HFFc6 (cell line): ENCODE measurements around the gene CYP3A5. TPM values are rescaled to one million over a fixed set of nuclear protein-coding genes. Genes with fewer than 3 reads are reported as not detected.

ENCODE experiments used
- DNase-seq: peaks from one replicate; pipeline ENCODE4 v3.0.0-alpha.2; 2018
- H3K27ac Mint-ChIP-seq: 2 replicates; pipeline ENCODE4 v1.8.0; 2020; ENCODE audit warnings: mild to moderate bottlenecking, mixed read lengths
- H3K27me3 Mint-ChIP-seq: 2 replicates; pipeline ENCODE4 v1.8.0; 2021; ENCODE audit warnings: mild to moderate bottlenecking, moderate library complexity, mixed read lengths; ENCODE audit not compliant: insufficient read depth
- H3K36me3 Mint-ChIP-seq: 2 replicates; pipeline ENCODE4 v1.8.0; 2021; ENCODE audit warnings: low read depth, mixed read lengths
- H3K4me1 Mint-ChIP-seq: 2 replicates; pipeline ENCODE4 v1.8.0; 2020; ENCODE audit warnings: low read depth, mixed read lengths
- H3K4me3 Mint-ChIP-seq: 2 replicates; pipeline ENCODE4 v1.8.0; 2020; ENCODE audit warnings: mild to moderate bottlenecking, moderate library complexity, mixed read lengths
- H3K9me3 Mint-ChIP-seq: 2 replicates; pipeline ENCODE4 v1.8.0; 2020; ENCODE audit warnings: mild to moderate bottlenecking, mixed read lengths
- CTCF ChIP-seq: fragments of 200-600 bp; sonication (generic); IDR thresholded peaks from 2 replicates; pipeline ENCODE4 v1.5.0; 2021; ENCODE audit warnings: antibody characterized with exemption, mild to moderate bottlenecking
- total RNA-seq, 6 experiments: library from RNA; stranded (reverse); fragmentation: NEBNext Ultra II Directional; extraction: Animal tissue kit (Norgen Biotek cat#: 25700); gene quantifications; 2 replicates in 1 of 6; 3 replicates in 5 of 6; pipeline ENCODE4 v1.2.3, GENCODE V29; 2021

CYP3A5 gene
- total RNA-seq, 6 experiments from 2014 or later = 0.30 to 1.8 (median 0.48) TPM

GRCh38 chr7:99628471-99629465 lies 51.0 kb downstream of the CYP3A5 start:
- no peaks in the 10 kb centered on the region; the same call in 1 of the 2 replicates for H3K27me3 Mint-ChIP-seq
- no peak for DNase-seq
- H3K27ac Mint-ChIP-seq = no peak overlapping the region
- no peaks in the 10 kb centered on the region for H3K9me3 Mint-ChIP-seq
- H3K4me3 Mint-ChIP-seq = no peak overlapping the region
- H3K36me3 Mint-ChIP-seq = peaks cover 42% of the 10 kb centered on the region
- no peak for TF ChIP-seq CTCF
- H3K4me1 Mint-ChIP-seq = peaks cover 1% of the 10 kb centered on the region

GRCh38 chr7:99627513-99627912 lies 52.3 kb downstream of the CYP3A5 start:
- Mint-ChIP-seq H3K36me3 (peaks cover 54% of the 10 kb centered on the region), H3K27ac (no peak overlapping the region), H3K27me3 (no peaks in the 10 kb centered on the region; the same call in 1 of the 2 replicates), H3K9me3 (no peaks in the 10 kb centered on the region), H3K4me3 (no peak overlapping the region), H3K4me1 (peaks cover 14% of the 10 kb centered on the region)
- DNase-seq = no peak
- no peak for TF ChIP-seq CTCF

GRCh38 chr7:99626661-99627060 lies 53.1 kb downstream of the CYP3A5 start:
- H3K27ac Mint-ChIP-seq = no peak overlapping the region
- no peaks in the 10 kb centered on the region; the same call in 1 of the 2 replicates for H3K27me3 Mint-ChIP-seq
- H3K9me3 Mint-ChIP-seq = no peaks in the 10 kb centered on the region
- peaks cover 59% of the 10 kb centered on the region for H3K36me3 Mint-ChIP-seq
- DNase-seq = no peak
- no peak for TF ChIP-seq CTCF
- no peak overlapping the region for H3K4me3 Mint-ChIP-seq
- peaks cover 17% of the 10 kb centered on the region for H3K4me1 Mint-ChIP-seq

- Mint-ChIP-seq H3K4me1 (peaks cover 22% of the 10 kb centered on the region), H3K27me3 (no peaks in the 10 kb centered on the region; the same call in 1 of the 2 replicates), H3K27ac (no peak overlapping the region), H3K36me3 (peaks cover 63% of the 10 kb centered on the region), H3K4me3 (no peak overlapping the region), H3K9me3 (no peaks in the 10 kb centered on the region)
- DNase-seq = no peak
- TF ChIP-seq CTCF = peak; percentile 31
These were observed 53.8 kb downstream of the CYP3A5 start for GRCh38 chr7:99625961-99626360.

- H3K4me1 Mint-ChIP-seq = peaks cover 28% of the 10 kb centered on the region
- no peak for TF ChIP-seq CTCF
- H3K4me3 Mint-ChIP-seq = no peak overlapping the region
- H3K36me3 Mint-ChIP-seq = peaks cover 60% of the 10 kb centered on the region
- DNase-seq = no peak
- no peaks in the 10 kb centered on the region; the same call in 1 of the 2 replicates for H3K27me3 Mint-ChIP-seq
- H3K9me3 Mint-ChIP-seq = no peaks in the 10 kb centered on the region
- H3K27ac Mint-ChIP-seq = no peak overlapping the region
These were observed 54.5 kb downstream of the CYP3A5 start for GRCh38 chr7:99625321-99625720.
